ENCODE measurements around the gene PELI1.

Gene PELI1

DNA sequence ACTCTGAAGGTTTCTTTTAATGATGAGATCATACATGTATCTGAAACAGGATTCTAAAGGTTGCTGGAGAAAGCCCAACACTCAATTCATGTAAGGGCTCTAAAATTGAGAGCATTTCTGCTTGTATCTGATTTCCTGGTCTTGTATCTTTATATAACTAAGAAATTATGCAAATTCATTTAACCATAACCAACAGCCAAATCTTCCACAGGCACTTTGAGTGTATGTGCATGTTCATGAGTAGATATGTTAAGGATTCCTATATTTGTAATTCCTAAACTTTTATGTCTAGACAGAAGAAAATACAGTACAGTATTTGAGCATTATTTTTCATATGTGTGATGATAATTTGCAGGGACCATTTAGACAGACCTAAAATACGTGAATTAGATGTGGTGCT is 20.4 kb upstream of the PELI1 start:
- TF ChIP-seq, protein P1, sequence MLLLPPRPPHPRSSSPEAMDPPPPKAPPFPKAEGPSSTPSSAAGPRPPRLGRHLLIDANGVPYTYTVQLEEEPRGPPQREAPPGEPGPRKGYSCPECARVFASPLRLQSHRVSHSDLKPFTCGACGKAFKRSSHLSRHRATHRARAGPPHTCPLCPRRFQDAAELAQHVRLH (tag by site-specific recombination; IDR thresholded peaks at IDR 0.05) = no peak
- TF ChIP-seq ZNF555 (tag by site-specific recombination; conservative IDR thresholded peaks at IDR 0.05) = no peak
- TF ChIP-seq, protein P2, sequence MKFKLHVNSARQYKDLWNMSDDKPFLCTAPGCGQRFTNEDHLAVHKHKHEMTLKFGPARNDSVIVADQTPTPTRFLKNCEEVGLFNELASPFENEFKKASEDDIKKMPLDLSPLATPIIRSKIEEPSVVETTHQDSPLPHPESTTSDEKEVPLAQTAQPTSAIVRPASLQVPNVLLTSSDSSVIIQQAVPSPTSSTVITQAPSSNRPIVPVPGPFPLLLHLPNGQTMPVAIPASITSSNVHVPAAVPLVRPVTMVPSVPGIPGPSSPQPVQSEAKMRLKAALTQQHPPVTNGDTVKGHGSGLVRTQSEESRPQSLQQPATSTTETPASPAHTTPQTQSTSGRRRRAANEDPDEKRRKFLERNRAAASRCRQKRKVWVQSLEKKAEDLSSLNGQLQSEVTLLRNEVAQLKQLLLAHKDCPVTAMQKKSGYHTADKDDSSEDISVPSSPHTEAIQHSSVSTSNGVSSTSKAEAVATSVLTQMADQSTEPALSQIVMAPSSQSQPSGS (tag by site-specific recombination; IDR thresholded peaks at IDR 0.05; ENCODE audit: low read depth) = no peak
- no peak for TF ChIP-seq ZNF624 (tag by site-specific recombination; IDR thresholded peaks at IDR 0.05)
- no peak for TF ChIP-seq ZNF560 (tag by site-specific recombination; IDR thresholded peaks at IDR 0.05; ENCODE audit: borderline replicate concordance)
- TF ChIP-seq, protein P3, sequence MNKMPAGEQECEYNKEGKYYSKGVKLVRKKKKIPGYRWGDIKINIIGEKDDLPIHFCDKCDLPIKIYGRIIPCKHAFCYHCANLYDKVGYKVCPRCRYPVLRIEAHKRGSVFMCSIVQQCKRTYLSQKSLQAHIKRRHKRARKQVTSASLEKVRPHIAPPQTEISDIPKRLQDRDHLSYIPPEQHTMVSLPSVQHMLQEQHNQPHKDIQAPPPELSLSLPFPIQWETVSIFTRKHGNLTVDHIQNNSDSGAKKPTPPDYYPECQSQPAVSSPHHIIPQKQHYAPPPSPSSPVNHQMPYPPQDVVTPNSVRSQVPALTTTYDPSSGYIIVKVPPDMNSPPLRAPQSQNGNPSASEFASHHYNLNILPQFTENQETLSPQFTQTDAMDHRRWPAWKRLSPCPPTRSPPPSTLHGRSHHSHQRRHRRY (tag by site-specific recombination; IDR thresholded peaks at IDR 0.05) = no peak
- no peak for TF ChIP-seq ZNF214 (tag by site-specific recombination; IDR thresholded peaks at IDR 0.05; ENCODE audit: borderline replicate concordance)
- TF ChIP-seq, protein P4, sequence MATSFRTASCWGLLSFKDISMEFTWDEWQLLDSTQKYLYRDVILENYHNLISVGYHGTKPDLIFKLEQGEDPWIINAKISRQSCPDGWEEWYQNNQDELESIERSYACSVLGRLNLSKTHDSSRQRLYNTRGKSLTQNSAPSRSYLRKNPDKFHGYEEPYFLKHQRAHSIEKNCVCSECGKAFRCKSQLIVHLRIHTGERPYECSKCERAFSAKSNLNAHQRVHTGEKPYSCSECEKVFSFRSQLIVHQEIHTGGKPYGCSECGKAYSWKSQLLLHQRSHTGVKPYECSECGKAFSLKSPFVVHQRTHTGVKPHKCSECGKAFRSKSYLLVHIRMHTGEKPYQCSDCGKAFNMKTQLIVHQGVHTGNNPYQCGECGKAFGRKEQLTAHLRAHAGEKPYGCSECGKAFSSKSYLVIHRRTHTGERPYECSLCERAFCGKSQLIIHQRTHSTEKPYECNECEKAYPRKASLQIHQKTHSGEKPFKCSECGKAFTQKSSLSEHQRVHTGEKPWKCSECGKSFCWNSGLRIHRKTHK (tag by site-specific recombination; IDR thresholded peaks at IDR 0.05) = no peak
- TF ChIP-seq SCRT1 (tag by site-specific recombination; IDR thresholded peaks at IDR 0.05; ENCODE audit: borderline replicate concordance) = no peak
- no peak for TF ChIP-seq ZNF19 (tag by site-specific recombination; IDR thresholded peaks at IDR 0.05; ENCODE audit: low read depth)
- Histone ChIP-seq H3K4me1 (ENCODE audit: control insufficient read depth, insufficient read depth, low read length) (0 out of 2 replicates have a peak, but pooled peaks cover 2% of the 10 kb centered on the region), H3K4me3 (ENCODE audit: low read depth, low read length) (no peak overlapping the region), H3K36me3 (ENCODE audit: control insufficient read depth in 2 of 2, insufficient read depth in 1 of 2, low read length in 2 of 2) (no peaks in the 10 kb centered on the region), H3K27ac (ENCODE audit: extremely low read depth, low read depth, low read length) (no peak overlapping the region), H3K9me3 (ENCODE audit: control insufficient read depth, insufficient read depth, low read depth, low read length) (no peaks in the 10 kb centered on the region)
- POLR2A ChIA-PET = no interaction called here
- CTCF ChIA-PET = no interaction called here

DNA sequence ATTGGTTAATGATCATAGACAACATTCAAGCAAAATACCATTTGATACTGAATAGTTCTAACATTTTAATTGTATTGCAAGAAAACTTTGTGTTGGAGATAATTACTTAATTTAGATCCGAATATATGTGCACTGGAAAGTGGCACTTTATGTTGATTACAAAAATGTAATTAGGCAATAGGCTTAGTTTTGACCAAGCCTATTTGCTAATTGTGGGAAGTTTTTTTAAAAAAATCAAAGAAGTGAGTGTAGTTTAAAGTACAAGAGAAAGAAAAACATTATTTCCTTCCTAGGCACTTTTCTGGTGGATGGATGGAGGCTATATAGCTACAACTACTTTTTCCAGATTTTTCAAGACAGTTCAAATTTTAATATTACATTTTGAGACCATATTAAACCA is 18.3 kb upstream of the PELI1 start:
- Histone ChIP-seq H3K4me1 (ENCODE audit: control insufficient read depth, insufficient read depth, low read length) (0 out of 2 replicates have a peak, but pooled peaks cover 2% of the 10 kb centered on the region), H3K4me3 (ENCODE audit: low read depth, low read length) (no peak overlapping the region), H3K27ac (ENCODE audit: extremely low read depth, low read depth, low read length) (no peak overlapping the region), H3K36me3 (ENCODE audit: control insufficient read depth in 2 of 2, insufficient read depth in 1 of 2, low read length in 2 of 2) (no peaks in the 10 kb centered on the region), H3K9me3 (ENCODE audit: control insufficient read depth, insufficient read depth, low read depth, low read length) (no peaks in the 10 kb centered on the region)
- TF ChIP-seq ZBTB1 (tag by site-specific recombination; IDR thresholded peaks at IDR 0.05) = no peak
- no peak for TF ChIP-seq ZNF202 (tag by site-specific recombination; IDR thresholded peaks at IDR 0.05; ENCODE audit: borderline replicate concordance)
- TF ChIP-seq ZNF610 (tag by site-specific recombination; IDR thresholded peaks at IDR 0.05; ENCODE audit: borderline replicate concordance) = no peak
- no peak for TF ChIP-seq ZNF223 (tag by site-specific recombination; IDR thresholded peaks at IDR 0.05)
- POLR2A ChIA-PET = no interaction called here
- CTCF ChIA-PET = no interaction called here

DNA sequence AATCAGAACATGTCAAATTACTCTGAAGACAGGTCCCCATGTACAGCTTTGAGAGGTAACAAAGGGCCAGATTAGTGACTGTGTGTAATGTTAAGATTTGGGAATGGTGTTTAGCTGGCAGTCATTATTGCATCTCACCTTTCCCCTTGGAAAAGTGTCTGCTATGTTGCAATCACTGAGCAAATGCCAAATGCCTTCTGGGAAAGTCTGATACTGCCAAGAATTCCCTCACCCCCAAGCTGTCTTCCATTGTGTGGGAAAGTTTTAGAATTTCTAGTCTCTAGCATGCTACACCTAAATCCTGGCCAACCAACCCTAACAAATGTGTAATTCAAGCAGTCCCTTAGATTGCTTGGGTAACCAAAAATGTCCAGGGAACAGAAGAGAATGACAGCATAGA is 13.6 kb upstream of the PELI1 start:
- no peak for TF ChIP-seq ZBTB20 (tag by site-specific recombination; IDR thresholded peaks at IDR 0.05)
- TF ChIP-seq, protein P5, sequence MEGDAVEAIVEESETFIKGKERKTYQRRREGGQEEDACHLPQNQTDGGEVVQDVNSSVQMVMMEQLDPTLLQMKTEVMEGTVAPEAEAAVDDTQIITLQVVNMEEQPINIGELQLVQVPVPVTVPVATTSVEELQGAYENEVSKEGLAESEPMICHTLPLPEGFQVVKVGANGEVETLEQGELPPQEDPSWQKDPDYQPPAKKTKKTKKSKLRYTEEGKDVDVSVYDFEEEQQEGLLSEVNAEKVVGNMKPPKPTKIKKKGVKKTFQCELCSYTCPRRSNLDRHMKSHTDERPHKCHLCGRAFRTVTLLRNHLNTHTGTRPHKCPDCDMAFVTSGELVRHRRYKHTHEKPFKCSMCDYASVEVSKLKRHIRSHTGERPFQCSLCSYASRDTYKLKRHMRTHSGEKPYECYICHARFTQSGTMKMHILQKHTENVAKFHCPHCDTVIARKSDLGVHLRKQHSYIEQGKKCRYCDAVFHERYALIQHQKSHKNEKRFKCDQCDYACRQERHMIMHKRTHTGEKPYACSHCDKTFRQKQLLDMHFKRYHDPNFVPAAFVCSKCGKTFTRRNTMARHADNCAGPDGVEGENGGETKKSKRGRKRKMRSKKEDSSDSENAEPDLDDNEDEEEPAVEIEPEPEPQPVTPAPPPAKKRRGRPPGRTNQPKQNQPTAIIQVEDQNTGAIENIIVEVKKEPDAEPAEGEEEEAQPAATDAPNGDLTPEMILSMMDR (tag by site-specific recombination; IDR thresholded peaks at IDR 0.05) = no peak
- ChIA-PET POLR2A (no interaction called here), CTCF (interaction anchor here (0.7 to 1.5 kb wide), 3 partner anchors 9 to 108 kb away, joined by 3 read pairs; no protein-coding TSS in a partner anchor)
- Histone ChIP-seq H3K9me3 (ENCODE audit: control insufficient read depth, insufficient read depth, low read depth, low read length) (no peaks in the 10 kb centered on the region), H3K27ac (ENCODE audit: extremely low read depth, low read depth, low read length) (no peak overlapping the region), H3K4me3 (ENCODE audit: low read depth, low read length) (no peak overlapping the region), H3K4me1 (ENCODE audit: control insufficient read depth, insufficient read depth, low read length) (no peaks in the 10 kb centered on the region), H3K36me3 (ENCODE audit: control insufficient read depth in 2 of 2, insufficient read depth in 1 of 2, low read length in 2 of 2) (no peaks in the 10 kb centered on the region)
